OCI-LY1 (cell line): ENCODE measurements around the gene IDS.
"Not testable (repeated sequence)": the region's sequence is repeated elsewhere in the genome, so short reads cannot be mapped to it uniquely, and the experiment has no call there.

Experiments used
- H2AFZ ChIP-seq: fragments of 200-600 bp; sonication (generic), shearing (Covaris generic); 2 replicates; pipeline ENCODE4 v1.6.0; 2014; ENCODE audit warnings: antibody characterized with exemption, mild to moderate bottlenecking, low read length
- H3F3A ChIP-seq: fragments of 200-600 bp; sonication (generic), shearing (Covaris generic); 2 replicates; pipeline ENCODE4 v1.6.0; 2014; ENCODE audit warnings: mild to moderate bottlenecking, antibody characterized with exemption, low read length, moderate library complexity; ENCODE audit not compliant: insufficient read depth
- H3K27ac ChIP-seq: fragments of 200-600 bp; sonication (generic); 2 replicates; pipeline ENCODE4 v1.5.1; 2014; ENCODE audit warnings: low read length, mixed run types, mild to moderate bottlenecking, low read depth; ENCODE audit not compliant: poor library complexity, severe bottlenecking
- H3K27me3 ChIP-seq: fragments of 200-600 bp; sonication (generic); 2 replicates; pipeline ENCODE4 v1.6.0; 2014; ENCODE audit warnings: antibody characterized with exemption, mild to moderate bottlenecking, low read length, moderate library complexity; ENCODE audit not compliant: insufficient read depth
- H3K36me3 ChIP-seq: fragments of 200-600 bp; sonication (generic); 2 replicates; pipeline ENCODE4 v1.6.1; 2014; ENCODE audit warnings: mild to moderate bottlenecking, antibody characterized with exemption, low read length, moderate library complexity, mixed read lengths; ENCODE audit not compliant: insufficient read depth
- H3K4me1 ChIP-seq: fragments of 200-600 bp; sonication (generic); 2 replicates; pipeline ENCODE4 v1.5.1; 2014; ENCODE audit warnings: mild to moderate bottlenecking, low read length, moderate library complexity; ENCODE audit not compliant: insufficient read depth, severe bottlenecking
- H3K4me2 ChIP-seq: fragments of 200-600 bp; sonication (generic), shearing (Covaris generic); 2 replicates; pipeline ENCODE4 v1.6.1; 2014; ENCODE audit warnings: low read length
- H3K4me3 ChIP-seq: fragments of 200-600 bp; sonication (generic); 2 replicates; pipeline ENCODE4 v1.5.1; 2014; ENCODE audit warnings: low read length, low read depth, mild to moderate bottlenecking, mixed read lengths; ENCODE audit not compliant: poor library complexity, severe bottlenecking
- H3K79me2 ChIP-seq: fragments of 200-600 bp; shearing (Covaris generic); 2 replicates; pipeline ENCODE4 v1.6.1; 2016; ENCODE audit warnings: mixed run types, low read length, mixed read lengths; ENCODE audit not compliant: insufficient read depth
- H3K9ac ChIP-seq: fragments of 200-600 bp; sonication (generic), shearing (Covaris generic); 2 replicates; pipeline ENCODE4 v1.6.1; 2014; ENCODE audit warnings: mild to moderate bottlenecking, low read length, mixed read lengths
- H3K9me2 ChIP-seq: fragments of 200-600 bp; sonication (generic), shearing (Covaris generic); 2 replicates; pipeline ENCODE4 v1.6.1; 2014; ENCODE audit warnings: low read depth, mild to moderate bottlenecking, low read length, mixed read lengths
- H3K9me3 ChIP-seq: fragments of 200-600 bp; shearing (Covaris generic); 2 replicates; pipeline ENCODE4 v1.6.1; 2014; ENCODE audit warnings: low read length, mixed read lengths
- H4K20me1 ChIP-seq: fragments of 200-600 bp; sonication (generic), shearing (Covaris generic); 2 replicates; pipeline ENCODE4 v1.6.0; 2016; ENCODE audit warnings: mild to moderate bottlenecking, low read length; ENCODE audit not compliant: insufficient read depth
- CTCF ChIP-seq: fragments of 200-600 bp; sonication (generic), shearing (Covaris generic); IDR thresholded peaks from 2 replicates; pipeline ENCODE4 v1.5.1; 2017; ENCODE audit warnings: mild to moderate bottlenecking, antibody characterized with exemption, low read length, moderate library complexity, mixed read lengths
- EZH2 ChIP-seq: fragments of 200-600 bp; sonication (generic), shearing (Covaris generic); IDR thresholded peaks from 2 replicates; pipeline ENCODE4 v1.8.0; 2017; ENCODE audit warnings: borderline replicate concordance, mixed run types, mild to moderate bottlenecking, antibody characterized with exemption, low read length, moderate library complexity, mixed read lengths

Gene IDS

GRCh38 chrX:149505671-149506070 is 565 bp upstream of the IDS start:
- Histone ChIP-seq H3K9me3 (no peaks in the 10 kb centered on the region), H3K27ac (no peak overlapping the region), H2AFZ (no peak overlapping the region), H4K20me1 (no peaks in the 10 kb centered on the region), H3K9ac (peak overlapping the region; percentile 50; the same call in 1 of the 2 replicates), H3K79me2 (no peaks in the 10 kb centered on the region), H3K36me3 (peaks cover 3% of the 10 kb centered on the region; the same call in 1 of the 2 replicates), H3K9me2 (no peaks in the 10 kb centered on the region), H3K4me3 (peak overlapping the region; percentile 82), H3K4me2 (peak overlapping the region; percentile 77), H3F3A (no peaks in the 10 kb centered on the region), H3K4me1 (peaks cover 17% of the 10 kb centered on the region), H3K27me3 (no peaks in the 10 kb centered on the region)
- TF ChIP-seq EZH2 (no peak), CTCF (no peak)

GRCh38 chrX:149504226-149504914 is 736 bp downstream of the IDS start:
- Histone ChIP-seq H3K36me3 (peaks cover 13% of the 10 kb centered on the region; the same call in 1 of the 2 replicates), H3F3A (no peaks in the 10 kb centered on the region), H3K4me1 (peaks cover 17% of the 10 kb centered on the region), H3K9ac (peak overlapping the region; percentile 78), H3K79me2 (no peaks in the 10 kb centered on the region), H3K27me3 (no peaks in the 10 kb centered on the region), H3K9me2 (no peaks in the 10 kb centered on the region), H4K20me1 (no peaks in the 10 kb centered on the region), H2AFZ (no peak overlapping the region), H3K4me2 (peak overlapping the region; percentile 77), H3K9me3 (no peaks in the 10 kb centered on the region), H3K4me3 (peak overlapping the region; percentile 82), H3K27ac (peak overlapping the region; percentile 77)
- peak; percentile 72 for TF ChIP-seq CTCF
- TF ChIP-seq EZH2: no peak

GRCh38 chrX:149503446-149503845 is 1.7 kb downstream of the IDS start:
- H3K9me2 ChIP-seq, H3K79me2 ChIP-seq, H3F3A ChIP-seq, H3K27me3 ChIP-seq, H4K20me1 ChIP-seq, H2AFZ ChIP-seq, H3K27ac ChIP-seq, H3K9ac ChIP-seq, H3K9me3 ChIP-seq: not testable (repeated sequence)
- Histone ChIP-seq H3K4me3 (peak overlapping the region; percentile 82), H3K4me1 (peaks cover 17% of the 10 kb centered on the region), H3K36me3 (peaks cover 20% of the 10 kb centered on the region; the same call in 1 of the 2 replicates), H3K4me2 (peak overlapping the region; percentile 77; the same call in 1 of the 2 replicates)

GRCh38 chrX:149502923-149503322 is 2.2 kb downstream of the IDS start:
- H3K9me2 ChIP-seq, H3K27ac ChIP-seq, H3K9me3 ChIP-seq, H3K4me3 ChIP-seq, H3K79me2 ChIP-seq, H3K9ac ChIP-seq, H3F3A ChIP-seq, H4K20me1 ChIP-seq, H2AFZ ChIP-seq, H3K4me2 ChIP-seq, H3K27me3 ChIP-seq: not testable (repeated sequence)
- peaks cover 26% of the 10 kb centered on the region; the same call in 1 of the 2 replicates for H3K36me3 ChIP-seq
- H3K4me1 ChIP-seq: peaks cover 17% of the 10 kb centered on the region
